K562 (cell line): ENCODE data around the gene ATP8B2. TPM values are rescaled to one million over a fixed set of nuclear protein-coding genes. Genes with fewer than 3 reads are reported as not detected.

Experiments
- CXXC5 ChIP-seq: fragments of 250-450 bp; sonication (Bioruptor Pico); IDR thresholded peaks from 2 replicates; pipeline ENCODE4 v1.8.0; 2022; ENCODE audit warnings: inconsistent platforms, mild to moderate bottlenecking, moderate library complexity
- DMBX1 ChIP-seq: fragments of 250-450 bp; sonication (Bioruptor Pico); IDR thresholded peaks from 2 replicates; pipeline ENCODE4 v1.8.0; 2022; ENCODE audit warnings: inconsistent platforms, mild to moderate bottlenecking, moderate library complexity, borderline replicate concordance
- ETV1 ChIP-seq: fragments of 450-650 bp; conservative IDR thresholded peaks from 2 replicates; pipeline ENCODE4 v1.6.1; 2016; ENCODE audit warnings: missing genetic modification characterization, control low read depth, low read depth, missing compliant biosample characterization
- FOXA1 ChIP-seq: fragments of 450-650 bp; IDR thresholded peaks from 2 replicates; pipeline ENCODE4 v1.6.1; 2016; ENCODE audit warnings: mild to moderate bottlenecking, borderline replicate concordance
- KAT2B ChIP-seq: IDR thresholded peaks from one replicate; pipeline ENCODE4 v1.6.1; 2012; ENCODE audit warnings: low read depth, mild to moderate bottlenecking, control low read depth, inconsistent platforms, low read length, moderate library complexity
- LARP7 ChIP-seq: fragments of 450-650 bp; IDR thresholded peaks from 2 replicates; pipeline ENCODE4 v1.6.1; 2016
- MXI1 ChIP-seq: IDR thresholded peaks from 2 replicates; pipeline ENCODE4 v1.6.1; 2011; ENCODE audit warnings: low read depth, mild to moderate bottlenecking, improper control_type of control experiment, low read length
- NCOA1 ChIP-seq: fragments of 450-650 bp; IDR thresholded peaks from 2 replicates; pipeline ENCODE4 v1.6.1; 2016; ENCODE audit warnings: low read depth
- NCOA4 ChIP-seq: fragments of 450-650 bp; IDR thresholded peaks from 2 replicates; pipeline ENCODE4 v1.6.1; 2018; ENCODE audit warnings: mild to moderate bottlenecking; ENCODE audit not compliant: partially characterized antibody
- NEUROD1 ChIP-seq: fragments of 150-350 bp; IDR thresholded peaks from 2 replicates; pipeline ENCODE4 v1.6.1; 2014; ENCODE audit warnings: borderline replicate concordance, low read length, low read depth; ENCODE audit not compliant: partially characterized antibody
- SAFB ChIP-seq: fragments of 200-400 bp; formaldehyde crosslinking; IDR thresholded peaks from 2 replicates; pipeline ENCODE4 v1.6.1; 2017; ENCODE audit warnings: low read depth, low read length, borderline replicate concordance
- SMARCB1 ChIP-seq: IDR thresholded peaks from 2 replicates; pipeline ENCODE4 v1.6.1; 2011; ENCODE audit warnings: improper control_type of control experiment, low read depth; ENCODE audit not compliant: insufficient read length
- SPI1 ChIP-seq: IDR thresholded peaks from 2 replicates; pipeline ENCODE4 v1.6.1; 2011; ENCODE audit warnings: low read depth, low read length, control low read depth, borderline replicate concordance
- TCFL5 ChIP-seq: fragments of 250-450 bp; sonication (Bioruptor Pico); conservative IDR thresholded peaks from 2 replicates; pipeline ENCODE4 v1.6.1; 2021; ENCODE audit warnings: mild to moderate bottlenecking, moderate library complexity, matching md5 sums
- TEAD2 ChIP-seq: fragments of 450-650 bp; IDR thresholded peaks from 2 replicates; pipeline ENCODE4 v1.6.1; 2016; ENCODE audit warnings: missing genetic modification characterization, control low read depth, missing compliant biosample characterization
- TRIM24 ChIP-seq, 2 experiments: fragments of 450-650 bp; IDR thresholded peaks; 2 replicates each; pipeline ENCODE4 v1.6.1; 2016
- ZC3H4 ChIP-seq: sonication (generic); formaldehyde crosslinking; IDR thresholded peaks from 2 replicates; pipeline ENCODE4 v1.9.0; 2021; ENCODE audit warnings: missing genetic modification reagents, borderline replicate concordance
- ZNF12 ChIP-seq: sonication (generic); formaldehyde crosslinking; IDR thresholded peaks from 2 replicates; pipeline ENCODE4 v1.4.0; 2020; ENCODE audit warnings: mild to moderate bottlenecking, missing genetic modification reagents
- ZNF274 ChIP-seq: IDR thresholded peaks from 2 replicates; pipeline ENCODE4 v1.6.1; 2011; ENCODE audit warnings: low read depth, mild to moderate bottlenecking, low read length, moderate library complexity, borderline replicate concordance
- ZNF584 ChIP-seq: fragments of 200-800 bp; sonication (Bioruptor generic); IDR thresholded peaks from 2 replicates; pipeline ENCODE4 v1.6.1; 2016; ENCODE audit warnings: low read depth, mild to moderate bottlenecking, missing genetic modification characterization, missing compliant biosample characterization
- ZNF644 ChIP-seq: fragments of 200-800 bp; sonication (Bioruptor generic); IDR thresholded peaks from 2 replicates; pipeline ENCODE4 v1.6.1; 2016; ENCODE audit warnings: low read depth, missing genetic modification characterization, missing compliant biosample characterization
- ZNF77 ChIP-seq: fragments of 250-450 bp; sonication (Bioruptor Pico); IDR thresholded peaks from 2 replicates; pipeline ENCODE4 v1.5.0; 2020
- polyA plus RNA-seq, 8 experiments: library from polyadenylated mRNA; depleted of rRNA in 4 of 8; stranded (reverse) in 5 of 8; unstranded in 3 of 8; fragments of >200 nt; fragmentation: Nextera tagmentation in 2 of 8; fragmentation: Illumina TruSeq in 1 of 8; extraction: Ambion mirVana in 2 of 8; extraction: Trizol in 1 of 8; gene quantifications; 2 replicates each; pipeline versions ENCODE4 v1.2.1 to v1.2.3, GENCODE V29; 2011 to 2014; ENCODE audit warnings: inconsistent platforms in 1 of 8, missing spikeins in 1 of 8
- total RNA-seq, 7 experiments: library from RNA; depleted of rRNA in 6 of 7; stranded (reverse); fragments of >200 nt in 6 of 7; fragmentation: Illumina TruSeq in 2 of 7; extraction: Trizol in 2 of 7; gene quantifications; 2 replicates each; pipeline versions ENCODE4 v1.2.1 to v1.2.3, GENCODE V29; 2011 to 2021; ENCODE audit warnings: low replicate concordance in 1 of 7
- TF ChIP-seq, protein P1 (sequence below): sonication (generic); formaldehyde crosslinking; IDR thresholded peaks from 2 replicates; pipeline ENCODE4 v1.8.1; 2023; ENCODE audit warnings: mild to moderate bottlenecking, missing genetic modification reagents
- TF ChIP-seq, protein P2 (sequence below): fragments of 450-650 bp; IDR thresholded peaks from 2 replicates; pipeline ENCODE4 v1.6.1; 2017; ENCODE audit warnings: mild to moderate bottlenecking, moderate library complexity
- TF ChIP-seq, protein P3 (sequence below): fragments of 450-650 bp; formaldehyde crosslinking; IDR thresholded peaks from 2 replicates; pipeline ENCODE4 v1.4.0; 2022; ENCODE audit warnings: missing genetic modification characterization
- TF ChIP-seq, protein P4 (sequence below): sonication (generic); formaldehyde crosslinking; IDR thresholded peaks from 2 replicates; pipeline ENCODE4 v1.9.0; 2022; ENCODE audit warnings: mild to moderate bottlenecking, missing genetic modification reagents

Gene ATP8B2
- total and polyA plus RNA-seq, 9 of the 15 experiments (the other 6 are each of a cell fraction or from before 2014, with no cell fraction given) = 0.27 to 33.2 (median 18.4) TPM

DNA sequence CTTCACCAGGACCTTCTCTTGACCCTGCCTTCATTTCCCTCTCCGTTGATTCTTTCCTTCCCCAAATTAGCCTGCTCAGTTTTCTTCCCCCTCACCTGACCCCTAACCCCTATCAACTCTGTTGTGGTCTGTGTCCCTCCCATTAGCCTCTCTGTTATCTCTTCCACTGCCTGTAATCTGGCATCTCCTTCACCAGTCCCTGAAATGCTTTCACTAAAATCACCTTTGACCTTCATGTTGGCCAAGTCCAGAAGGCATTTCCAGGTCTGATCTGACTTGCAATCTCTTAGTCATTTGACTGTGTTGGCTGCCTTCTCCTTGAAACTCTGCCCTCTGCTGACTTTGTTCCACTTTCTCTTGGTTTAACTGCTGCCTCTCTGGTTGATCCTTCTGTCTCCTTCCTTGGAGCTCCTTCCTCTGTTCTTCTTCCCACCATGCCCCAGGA, 28.2 kb downstream of the ATP8B2 start (continued):
- TF ChIP-seq ETV1 (tag) = no peak
- peak; percentile 83; the same call in 1 of the 2 replicates for TF ChIP-seq ZNF644 (tag)
- TF ChIP-seq NEUROD1 = no peak
- TF ChIP-seq SPI1 = no peak
- TF ChIP-seq KAT2B = no peak
- TF ChIP-seq ZNF584 (CRISPR knock-in tag) = no peak
- peak; percentile 51 for TF ChIP-seq CXXC5
- TF ChIP-seq, protein P1, sequence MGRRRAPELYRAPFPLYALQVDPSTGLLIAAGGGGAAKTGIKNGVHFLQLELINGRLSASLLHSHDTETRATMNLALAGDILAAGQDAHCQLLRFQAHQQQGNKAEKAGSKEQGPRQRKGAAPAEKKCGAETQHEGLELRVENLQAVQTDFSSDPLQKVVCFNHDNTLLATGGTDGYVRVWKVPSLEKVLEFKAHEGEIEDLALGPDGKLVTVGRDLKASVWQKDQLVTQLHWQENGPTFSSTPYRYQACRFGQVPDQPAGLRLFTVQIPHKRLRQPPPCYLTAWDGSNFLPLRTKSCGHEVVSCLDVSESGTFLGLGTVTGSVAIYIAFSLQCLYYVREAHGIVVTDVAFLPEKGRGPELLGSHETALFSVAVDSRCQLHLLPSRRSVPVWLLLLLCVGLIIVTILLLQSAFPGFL (CRISPR knock-in tag) = no peak
- TF ChIP-seq SMARCB1 = no peak
- TF ChIP-seq, protein P2, sequence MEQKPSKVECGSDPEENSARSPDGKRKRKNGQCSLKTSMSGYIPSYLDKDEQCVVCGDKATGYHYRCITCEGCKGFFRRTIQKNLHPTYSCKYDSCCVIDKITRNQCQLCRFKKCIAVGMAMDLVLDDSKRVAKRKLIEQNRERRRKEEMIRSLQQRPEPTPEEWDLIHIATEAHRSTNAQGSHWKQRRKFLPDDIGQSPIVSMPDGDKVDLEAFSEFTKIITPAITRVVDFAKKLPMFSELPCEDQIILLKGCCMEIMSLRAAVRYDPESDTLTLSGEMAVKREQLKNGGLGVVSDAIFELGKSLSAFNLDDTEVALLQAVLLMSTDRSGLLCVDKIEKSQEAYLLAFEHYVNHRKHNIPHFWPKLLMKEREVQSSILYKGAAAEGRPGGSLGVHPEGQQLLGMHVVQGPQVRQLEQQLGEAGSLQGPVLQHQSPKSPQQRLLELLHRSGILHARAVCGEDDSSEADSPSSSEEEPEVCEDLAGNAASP = no peak
- no peak for TF ChIP-seq ZNF77 (CRISPR knock-in tag)
- TF ChIP-seq ZC3H4 (CRISPR knock-in tag) = no peak
- no peak for TF ChIP-seq ZNF274
- TF ChIP-seq TEAD2 (tag) = no peak
- TF ChIP-seq DMBX1 (CRISPR knock-in tag) = no peak
- TF ChIP-seq TCFL5 (CRISPR knock-in tag) = no peak
- 0 out of 2 replicates have a peak, but pooled peaks have one; percentile 80 for TF ChIP-seq LARP7
- TF ChIP-seq, protein P3, sequence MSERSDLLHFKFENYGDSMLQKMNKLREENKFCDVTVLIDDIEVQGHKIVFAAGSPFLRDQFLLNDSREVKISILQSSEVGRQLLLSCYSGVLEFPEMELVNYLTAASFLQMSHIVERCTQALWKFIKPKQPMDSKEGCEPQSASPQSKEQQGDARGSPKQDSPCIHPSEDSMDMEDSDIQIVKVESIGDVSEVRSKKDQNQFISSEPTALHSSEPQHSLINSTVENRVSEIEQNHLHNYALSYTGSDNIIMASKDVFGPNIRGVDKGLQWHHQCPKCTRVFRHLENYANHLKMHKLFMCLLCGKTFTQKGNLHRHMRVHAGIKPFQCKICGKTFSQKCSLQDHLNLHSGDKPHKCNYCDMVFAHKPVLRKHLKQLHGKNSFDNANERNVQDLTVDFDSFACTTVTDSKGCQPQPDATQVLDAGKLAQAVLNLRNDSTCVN = 0 out of 2 replicates have a peak, but pooled peaks have one; percentile 9
- TF ChIP-seq ZNF12 (CRISPR knock-in tag) = no peak
- TF ChIP-seq SAFB = no peak
- TF ChIP-seq FOXA1 = no peak
- TF ChIP-seq, protein P4, sequence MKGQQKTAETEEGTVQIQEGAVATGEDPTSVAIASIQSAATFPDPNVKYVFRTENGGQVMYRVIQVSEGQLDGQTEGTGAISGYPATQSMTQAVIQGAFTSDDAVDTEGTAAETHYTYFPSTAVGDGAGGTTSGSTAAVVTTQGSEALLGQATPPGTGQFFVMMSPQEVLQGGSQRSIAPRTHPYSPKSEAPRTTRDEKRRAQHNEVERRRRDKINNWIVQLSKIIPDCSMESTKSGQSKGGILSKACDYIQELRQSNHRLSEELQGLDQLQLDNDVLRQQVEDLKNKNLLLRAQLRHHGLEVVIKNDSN (CRISPR knock-in tag) = no peak
- TF ChIP-seq NCOA1 = peak; percentile 83
- peak; percentile 64 to 87; a peak in 3 of 4 replicates for TF ChIP-seq TRIM24 (IDR thresholded peaks at IDR 0.05)
- no peak for TF ChIP-seq MXI1
- no peak for TF ChIP-seq NCOA4
